HG03139 (cell line): ENCODE results near the gene SCAND1.

Source experiments
- ATAC-seq: cut with Tn5 transposase; IDR thresholded peaks from one replicate; pipeline ENCODE4 v1.9.1; 2021; ENCODE audit not compliant: unreplicated experiment

The SCAND1 gene

GRCh38 chr20:35908007-35908406, 46.3 kb downstream of the SCAND1 start:
- no peak for ATAC-seq

GRCh38 chr20:35907017-35907701, 47.1 kb downstream of the SCAND1 start:
- no peak for ATAC-seq

DNA sequence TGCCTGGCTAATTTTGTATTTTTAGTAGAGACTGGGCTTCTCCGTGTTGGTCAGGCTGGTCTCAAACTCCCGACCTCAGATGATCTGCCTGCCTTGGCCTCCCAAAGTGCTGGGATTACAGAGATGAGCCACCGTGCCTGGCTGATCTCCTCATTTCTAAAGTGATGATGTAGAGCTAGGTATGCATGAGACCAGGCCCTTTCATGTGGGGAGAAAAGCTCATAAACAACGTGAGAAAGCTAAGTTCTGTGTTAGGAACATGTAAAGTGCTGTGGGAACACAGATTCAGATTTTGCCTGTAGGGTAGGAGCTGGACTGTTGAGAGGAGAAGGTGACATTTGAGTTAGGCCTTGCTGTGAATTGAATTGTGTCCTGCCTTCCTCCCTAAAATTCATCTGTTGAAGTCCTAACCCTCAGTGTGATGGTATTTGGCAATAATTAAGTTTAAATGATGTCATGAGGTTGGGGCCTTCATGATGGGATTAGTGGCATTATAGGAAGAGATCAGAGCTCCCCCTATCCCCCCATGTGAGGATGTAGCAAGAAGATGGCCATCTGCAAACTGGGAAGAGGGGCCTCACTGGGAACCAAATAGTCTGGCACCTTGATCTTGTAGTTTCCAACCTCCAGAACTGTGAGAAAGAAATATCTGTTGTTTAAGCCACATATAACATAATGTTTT, 49.2 kb downstream of the SCAND1 start:
- ATAC-seq: no peak

GRCh38 chr20:35903843-35904242, 50.5 kb downstream of the SCAND1 start:
- no peak for ATAC-seq
